WTC11 (cell line): ENCODE measurements around the gene PLLP.

ENCODE experiments used
- IRF2 ChIP-seq: sonication (generic); formaldehyde crosslinking; IDR thresholded peaks from 2 replicates; pipeline ENCODE4 v1.8.0; 2022; ENCODE audit warnings: low read depth, missing genetic modification reagents, borderline replicate concordance
- RORB ChIP-seq: fragments of 250-450 bp; sonication (Bioruptor Pico); IDR thresholded peaks from 2 replicates; pipeline ENCODE4 v1.9.0; 2021; ENCODE audit warnings: mild to moderate bottlenecking
- TF ChIP-seq, protein P1 (sequence below): fragments of 200-600 bp; IDR thresholded peaks from 2 replicates; pipeline ENCODE4 v1.8.0; 2022; ENCODE audit warnings: antibody characterized with exemption
- TF ChIP-seq, protein P2 (sequence below): sonication (generic); formaldehyde crosslinking; conservative IDR thresholded peaks from 2 replicates; pipeline ENCODE4 v1.8.1; 2022; ENCODE audit warnings: mild to moderate bottlenecking, missing genetic modification reagents
- TF ChIP-seq, protein P3 (sequence below): sonication (generic); formaldehyde crosslinking; IDR thresholded peaks from 2 replicates; pipeline ENCODE4 v1.8.1; 2023; ENCODE audit warnings: mild to moderate bottlenecking, missing genetic modification reagents, borderline replicate concordance
- TF ChIP-seq, protein P4 (sequence below): sonication (generic); formaldehyde crosslinking; IDR thresholded peaks from 2 replicates; pipeline ENCODE4 v1.8.0; 2022; ENCODE audit warnings: missing genetic modification reagents

DNA sequence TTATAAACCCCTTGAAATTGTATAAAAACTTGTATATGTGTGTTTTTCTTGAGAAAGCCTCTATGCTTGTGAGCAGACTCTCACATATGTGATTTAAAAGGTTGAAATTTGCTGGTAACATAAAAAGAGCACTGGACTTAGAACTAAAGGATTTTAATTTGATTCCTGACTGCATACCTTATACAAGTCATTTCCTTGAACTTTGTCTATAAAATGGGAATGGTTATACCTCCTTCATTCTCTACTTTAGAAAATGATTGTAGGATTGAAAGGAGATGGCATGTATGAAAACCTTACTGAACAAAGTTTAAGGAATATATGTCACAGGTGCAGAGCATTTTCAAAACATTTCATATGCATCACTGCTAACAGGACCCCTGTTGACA lies 49.8 kb downstream of the PLLP start:
- TF ChIP-seq IRF2 (CRISPR knock-in tag) (no peak), RORB (CRISPR knock-in tag) (no peak)
- TF ChIP-seq, protein P1, sequence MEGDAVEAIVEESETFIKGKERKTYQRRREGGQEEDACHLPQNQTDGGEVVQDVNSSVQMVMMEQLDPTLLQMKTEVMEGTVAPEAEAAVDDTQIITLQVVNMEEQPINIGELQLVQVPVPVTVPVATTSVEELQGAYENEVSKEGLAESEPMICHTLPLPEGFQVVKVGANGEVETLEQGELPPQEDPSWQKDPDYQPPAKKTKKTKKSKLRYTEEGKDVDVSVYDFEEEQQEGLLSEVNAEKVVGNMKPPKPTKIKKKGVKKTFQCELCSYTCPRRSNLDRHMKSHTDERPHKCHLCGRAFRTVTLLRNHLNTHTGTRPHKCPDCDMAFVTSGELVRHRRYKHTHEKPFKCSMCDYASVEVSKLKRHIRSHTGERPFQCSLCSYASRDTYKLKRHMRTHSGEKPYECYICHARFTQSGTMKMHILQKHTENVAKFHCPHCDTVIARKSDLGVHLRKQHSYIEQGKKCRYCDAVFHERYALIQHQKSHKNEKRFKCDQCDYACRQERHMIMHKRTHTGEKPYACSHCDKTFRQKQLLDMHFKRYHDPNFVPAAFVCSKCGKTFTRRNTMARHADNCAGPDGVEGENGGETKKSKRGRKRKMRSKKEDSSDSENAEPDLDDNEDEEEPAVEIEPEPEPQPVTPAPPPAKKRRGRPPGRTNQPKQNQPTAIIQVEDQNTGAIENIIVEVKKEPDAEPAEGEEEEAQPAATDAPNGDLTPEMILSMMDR, result no peak
- TF ChIP-seq, protein P2, sequence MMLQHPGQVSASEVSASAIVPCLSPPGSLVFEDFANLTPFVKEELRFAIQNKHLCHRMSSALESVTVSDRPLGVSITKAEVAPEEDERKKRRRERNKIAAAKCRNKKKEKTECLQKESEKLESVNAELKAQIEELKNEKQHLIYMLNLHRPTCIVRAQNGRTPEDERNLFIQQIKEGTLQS, result no peak
- TF ChIP-seq, protein P3, sequence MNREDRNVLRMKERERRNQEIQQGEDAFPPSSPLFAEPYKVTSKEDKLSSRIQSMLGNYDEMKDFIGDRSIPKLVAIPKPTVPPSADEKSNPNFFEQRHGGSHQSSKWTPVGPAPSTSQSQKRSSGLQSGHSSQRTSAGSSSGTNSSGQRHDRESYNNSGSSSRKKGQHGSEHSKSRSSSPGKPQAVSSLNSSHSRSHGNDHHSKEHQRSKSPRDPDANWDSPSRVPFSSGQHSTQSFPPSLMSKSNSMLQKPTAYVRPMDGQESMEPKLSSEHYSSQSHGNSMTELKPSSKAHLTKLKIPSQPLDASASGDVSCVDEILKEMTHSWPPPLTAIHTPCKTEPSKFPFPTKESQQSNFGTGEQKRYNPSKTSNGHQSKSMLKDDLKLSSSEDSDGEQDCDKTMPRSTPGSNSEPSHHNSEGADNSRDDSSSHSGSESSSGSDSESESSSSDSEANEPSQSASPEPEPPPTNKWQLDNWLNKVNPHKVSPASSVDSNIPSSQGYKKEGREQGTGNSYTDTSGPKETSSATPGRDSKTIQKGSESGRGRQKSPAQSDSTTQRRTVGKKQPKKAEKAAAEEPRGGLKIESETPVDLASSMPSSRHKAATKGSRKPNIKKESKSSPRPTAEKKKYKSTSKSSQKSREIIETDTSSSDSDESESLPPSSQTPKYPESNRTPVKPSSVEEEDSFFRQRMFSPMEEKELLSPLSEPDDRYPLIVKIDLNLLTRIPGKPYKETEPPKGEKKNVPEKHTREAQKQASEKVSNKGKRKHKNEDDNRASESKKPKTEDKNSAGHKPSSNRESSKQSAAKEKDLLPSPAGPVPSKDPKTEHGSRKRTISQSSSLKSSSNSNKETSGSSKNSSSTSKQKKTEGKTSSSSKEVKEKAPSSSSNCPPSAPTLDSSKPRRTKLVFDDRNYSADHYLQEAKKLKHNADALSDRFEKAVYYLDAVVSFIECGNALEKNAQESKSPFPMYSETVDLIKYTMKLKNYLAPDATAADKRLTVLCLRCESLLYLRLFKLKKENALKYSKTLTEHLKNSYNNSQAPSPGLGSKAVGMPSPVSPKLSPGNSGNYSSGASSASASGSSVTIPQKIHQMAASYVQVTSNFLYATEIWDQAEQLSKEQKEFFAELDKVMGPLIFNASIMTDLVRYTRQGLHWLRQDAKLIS (CRISPR knock-in tag), result no peak
- TF ChIP-seq, protein P4, sequence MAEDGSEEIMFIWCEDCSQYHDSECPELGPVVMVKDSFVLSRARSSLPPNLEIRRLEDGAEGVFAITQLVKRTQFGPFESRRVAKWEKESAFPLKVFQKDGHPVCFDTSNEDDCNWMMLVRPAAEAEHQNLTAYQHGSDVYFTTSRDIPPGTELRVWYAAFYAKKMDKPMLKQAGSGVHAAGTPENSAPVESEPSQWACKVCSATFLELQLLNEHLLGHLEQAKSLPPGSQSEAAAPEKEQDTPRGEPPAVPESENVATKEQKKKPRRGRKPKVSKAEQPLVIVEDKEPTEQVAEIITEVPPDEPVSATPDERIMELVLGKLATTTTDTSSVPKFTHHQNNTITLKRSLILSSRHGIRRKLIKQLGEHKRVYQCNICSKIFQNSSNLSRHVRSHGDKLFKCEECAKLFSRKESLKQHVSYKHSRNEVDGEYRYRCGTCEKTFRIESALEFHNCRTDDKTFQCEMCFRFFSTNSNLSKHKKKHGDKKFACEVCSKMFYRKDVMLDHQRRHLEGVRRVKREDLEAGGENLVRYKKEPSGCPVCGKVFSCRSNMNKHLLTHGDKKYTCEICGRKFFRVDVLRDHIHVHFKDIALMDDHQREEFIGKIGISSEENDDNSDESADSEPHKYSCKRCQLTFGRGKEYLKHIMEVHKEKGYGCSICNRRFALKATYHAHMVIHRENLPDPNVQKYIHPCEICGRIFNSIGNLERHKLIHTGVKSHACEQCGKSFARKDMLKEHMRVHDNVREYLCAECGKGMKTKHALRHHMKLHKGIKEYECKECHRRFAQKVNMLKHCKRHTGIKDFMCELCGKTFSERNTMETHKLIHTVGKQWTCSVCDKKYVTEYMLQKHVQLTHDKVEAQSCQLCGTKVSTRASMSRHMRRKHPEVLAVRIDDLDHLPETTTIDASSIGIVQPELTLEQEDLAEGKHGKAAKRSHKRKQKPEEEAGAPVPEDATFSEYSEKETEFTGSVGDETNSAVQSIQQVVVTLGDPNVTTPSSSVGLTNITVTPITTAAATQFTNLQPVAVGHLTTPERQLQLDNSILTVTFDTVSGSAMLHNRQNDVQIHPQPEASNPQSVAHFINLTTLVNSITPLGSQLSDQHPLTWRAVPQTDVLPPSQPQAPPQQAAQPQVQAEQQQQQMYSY (CRISPR knock-in tag), result no peak
